ENCODE measurements around the gene FAM107B. TPM values are rescaled to one million over a fixed set of nuclear protein-coding genes. Genes with fewer than 3 reads are reported as not detected.

FAM107B gene
- total and polyA plus RNA-seq, 2 of the 8 experiments (the other 6 are each of a cell fraction or from before 2014, with no cell fraction given): 7.5 to 28.1 TPM

GRCh38 chr10:14639637-14640036 lies 135.1 kb downstream of the FAM107B start:
- Histone ChIP-seq H2AFZ (ENCODE audit: low read length) (no peak overlapping the region), H3K4me1 (replicated peaks in 1 of 4; ENCODE audit: control insufficient read depth in 3 of 4, insufficient read depth in 4 of 4, low read length in 3 of 4) (peaks cover 0 to 3% (median 0%) of the 10 kb centered on the region in 4 experiments; a peak in 1 of 7 replicates), H2BK5ac (ENCODE audit: low read depth, low read length) (no peak overlapping the region), H2BK12ac (ENCODE audit: low read depth, low read length) (no peak overlapping the region), H3K23ac (ENCODE audit: insufficient read length) (no peak overlapping the region), H2BK20ac (ENCODE audit: low read length) (no peak overlapping the region), H3K27me3 (replicated peaks in 1 of 4; ENCODE audit: control insufficient read depth in 3 of 4, extremely low read depth in 1 of 4, insufficient read depth in 3 of 4, low read length in 3 of 4) (no peaks in the 10 kb centered on the region), H4K91ac (replicated peaks; ENCODE audit: insufficient read length, low read length) (no peak overlapping the region), H4K5ac (ENCODE audit: insufficient read length, low read depth, low read length) (no peak overlapping the region), H2AK5ac (ENCODE audit: low read depth, low read length) (no peak overlapping the region), H3K9ac (replicated peaks in 1 of 4; ENCODE audit: extremely low read depth in 1 of 4, low read depth in 3 of 4, low read length in 3 of 4) (no peak overlapping the region), H3K56ac (replicated peaks; ENCODE audit: insufficient read length, low read depth, low read length) (no peak overlapping the region), H3K18ac (ENCODE audit: extremely low read depth, low read length) (no peak overlapping the region), H3K79me2 (ENCODE audit: control insufficient read depth in 1 of 2, insufficient read depth in 2 of 2, low read length in 2 of 2) (no peaks in the 10 kb centered on the region), H3K14ac (ENCODE audit: insufficient read length) (no peak overlapping the region), H3K4ac (replicated peaks; ENCODE audit: insufficient read length, low read depth, low read length) (no peak overlapping the region), H2BK15ac (ENCODE audit: low read length) (no peak overlapping the region), H4K8ac (ENCODE audit: extremely low read depth, insufficient read depth, low read length) (no peak overlapping the region), H3K9me3 (ENCODE audit: insufficient read depth in 2 of 2, low read depth in 1 of 2, low read length in 1 of 2) (no peaks in the 10 kb centered on the region), H2BK120ac (replicated peaks; ENCODE audit: low read depth, low read length) (no peak overlapping the region), H3K4me2 (ENCODE audit: insufficient read depth in 1 of 2, low read depth in 2 of 2, low read length in 2 of 2) (no peak overlapping the region), H4K20me1 (replicated peaks in 1 of 2; ENCODE audit: control insufficient read depth in 1 of 2, insufficient read depth in 2 of 2, low read length in 2 of 2) (no peaks in the 10 kb centered on the region), H3K36me3 (ENCODE audit: control insufficient read depth in 2 of 4, insufficient read depth in 4 of 4, low read length in 3 of 4) (no peaks in the 10 kb centered on the region), H3K27ac (ENCODE audit: low read depth, low read length) (no peak overlapping the region), H3K4me3 (ENCODE audit: extremely low read depth in 1 of 4, insufficient read depth in 2 of 4, low read depth in 3 of 4, low read length in 4 of 4) (no peak overlapping the region), H3K79me1 (ENCODE audit: low read depth, low read length) (no peaks in the 10 kb centered on the region), H3K23me2 (ENCODE audit: low read depth, low read length) (no peaks in the 10 kb centered on the region)
- no peak for FAIRE-seq
- no peak for TF ChIP-seq E2F6 (IDR thresholded peaks at IDR 0.05)
- TF ChIP-seq YY1 (IDR thresholded peaks at IDR 0.05; ENCODE audit: low read depth, low read length): no peak
- no peak for TF ChIP-seq POLR2AphosphoS5 (IDR thresholded peaks at IDR 0.05; ENCODE audit: low read depth, low read length)
- CTCF ChIA-PET (ENCODE audit: partially characterized antibody): interaction anchor here (0.6 to 1.7 kb wide), 3 partner anchors 34 to 158 kb away, joined by 3 read pairs; no protein-coding TSS in a partner anchor
- WGBS, 2 experiments (ENCODE audit: extremely low coverage in 1 of 2, insufficient coverage in 1 of 2, insufficient read length in 1 of 2, insufficient replicate concordance in 2 of 2, low coverage in 1 of 2, low lambda C conversion rate in 2 of 2, missing lambda C conversion rate in 1 of 2): 65% methylated on average over 3 of the region's 3 CpGs; no CpG with 5 or more reads in 1 of the 2 experiments
- POLR2A ChIA-PET (ENCODE audit: partially characterized antibody): no interaction called here
- DNase-seq (ENCODE audit: low read depth in 1 of 2, low spot score in 2 of 2): no peak

Data from H1 (cell line).